Measurements from ENCODE around the gene MBOAT2.

Gene MBOAT2

DNA sequence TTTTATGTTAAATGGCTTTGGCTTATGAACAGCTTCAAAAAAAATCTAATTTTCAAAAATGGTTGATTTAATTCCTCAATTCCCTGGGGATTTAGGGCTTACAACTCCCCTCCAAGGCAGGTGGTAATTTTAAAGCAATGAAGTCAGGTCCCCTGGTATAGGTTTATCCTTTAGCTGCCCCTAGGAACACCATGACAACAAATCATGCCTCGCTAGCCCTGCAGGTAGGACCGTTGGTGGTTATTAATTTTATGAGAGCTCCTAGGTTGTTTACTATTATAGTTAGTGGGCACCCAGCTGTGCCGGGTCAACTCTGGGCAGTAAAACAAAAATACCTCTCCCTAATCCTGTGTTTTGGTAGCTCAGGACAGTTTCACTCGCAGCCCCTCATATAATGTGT, 26.2 kb upstream of the MBOAT2 start:
- Mint-ChIP-seq H3K4me1 (ENCODE audit: low read depth) (no peaks in the 10 kb centered on the region), H3K36me3 (ENCODE audit: low read depth) (no peaks in the 10 kb centered on the region), H3K27me3 (peaks cover 4% of the 10 kb centered on the region), H3K9me3 (no peaks in the 10 kb centered on the region), H3K4me3 (no peak overlapping the region), H3K27ac (no peak overlapping the region)
- intact Hi-C loops (cut with micrococcal nuclease): no loop called here

DNA sequence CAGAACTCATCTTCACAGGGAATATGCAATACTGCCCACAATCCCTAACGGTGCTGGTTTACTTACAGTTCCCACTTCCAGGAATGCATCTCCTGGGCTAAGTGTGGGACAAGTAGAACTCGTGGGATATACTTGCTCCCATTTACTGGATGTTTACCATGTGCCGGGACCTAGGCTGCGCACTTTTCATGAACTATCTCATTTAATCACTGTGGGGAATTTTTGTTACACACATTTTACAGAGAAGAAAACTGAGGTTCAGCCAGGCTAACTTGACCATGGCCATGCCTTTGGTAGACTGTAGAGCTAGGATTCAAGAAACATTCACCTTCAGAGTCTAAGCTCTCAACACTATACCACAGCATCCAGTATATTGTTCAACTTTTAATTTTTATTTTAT, 24.4 kb upstream of the MBOAT2 start:
- Mint-ChIP-seq H3K36me3 (ENCODE audit: low read depth) (no peaks in the 10 kb centered on the region), H3K9me3 (no peaks in the 10 kb centered on the region), H3K4me1 (ENCODE audit: low read depth) (no peaks in the 10 kb centered on the region), H3K27ac (no peak overlapping the region), H3K27me3 (peaks cover 4% of the 10 kb centered on the region), H3K4me3 (no peak overlapping the region)
- intact Hi-C loops (cut with micrococcal nuclease): no loop called here

- H3K27ac Mint-ChIP-seq: no peak overlapping the region
- H3K9me3 Mint-ChIP-seq: no peaks in the 10 kb centered on the region
- H3K4me3 Mint-ChIP-seq: no peak overlapping the region
- intact Hi-C loops (cut with micrococcal nuclease): no loop called here
- peaks cover 2% of the 10 kb centered on the region for H3K27me3 Mint-ChIP-seq
- H3K4me1 Mint-ChIP-seq (ENCODE audit: low read depth): no peaks in the 10 kb centered on the region
- H3K36me3 Mint-ChIP-seq (ENCODE audit: low read depth): no peaks in the 10 kb centered on the region
Observed at GRCh38 chr2:9025746-9026145, 22.3 kb upstream of the MBOAT2 start.

DNA sequence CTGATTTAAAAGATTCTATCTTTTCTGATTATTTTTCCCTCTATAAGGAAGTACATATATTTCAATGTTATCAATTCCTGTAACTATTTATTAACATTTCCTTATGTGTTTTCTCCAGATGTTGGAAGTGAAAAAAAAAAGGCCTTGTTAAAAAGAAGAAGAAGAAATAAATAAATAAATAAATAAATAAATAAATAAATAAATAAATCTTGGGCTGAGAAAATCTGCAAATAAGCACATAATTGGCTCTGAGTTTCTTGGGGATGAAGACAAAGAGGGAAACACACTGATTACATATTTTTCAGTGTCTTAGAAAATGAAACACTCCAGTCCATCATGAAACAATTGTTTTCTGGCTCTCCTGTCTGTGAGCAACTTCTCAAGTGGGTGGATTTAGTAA, 21.1 kb upstream of the MBOAT2 start:
- Mint-ChIP-seq H3K27me3 (peaks cover 2% of the 10 kb centered on the region), H3K36me3 (ENCODE audit: low read depth) (no peaks in the 10 kb centered on the region)

DNA sequence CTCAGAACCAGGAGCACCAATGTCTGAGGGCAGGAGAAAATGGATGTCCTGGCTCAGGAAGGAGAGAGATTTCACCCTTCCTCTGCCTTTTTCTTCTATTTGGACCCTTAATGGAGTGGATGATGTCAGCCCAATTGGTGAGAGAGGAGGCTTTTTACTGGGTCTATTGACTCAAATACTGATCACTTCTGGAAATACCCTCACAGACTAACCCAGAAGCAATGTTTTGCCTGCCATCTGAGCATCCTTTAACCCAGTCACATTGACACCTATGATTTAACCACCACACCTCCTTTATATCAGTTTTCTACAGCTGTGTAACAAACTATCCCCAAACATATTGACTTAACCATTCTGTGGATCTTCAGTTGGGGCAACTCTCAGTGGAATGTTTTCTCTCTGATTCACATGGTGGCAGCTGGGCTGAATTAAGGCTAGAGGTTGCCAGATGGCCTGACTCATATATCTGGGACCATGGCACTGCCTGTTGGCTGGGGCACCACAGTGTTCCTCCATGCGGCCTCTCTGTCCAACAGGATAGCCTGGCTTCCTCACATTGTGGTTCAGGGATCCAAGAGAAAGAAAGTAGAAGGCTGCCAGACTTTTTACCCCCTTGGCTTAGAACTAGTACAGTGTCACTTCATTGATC, 18.2 kb upstream of the MBOAT2 start:
- no peaks in the 10 kb centered on the region for H3K36me3 Mint-ChIP-seq (ENCODE audit: low read depth)
- H3K4me1 Mint-ChIP-seq (ENCODE audit: low read depth): no peaks in the 10 kb centered on the region
- intact Hi-C loops (cut with micrococcal nuclease): no loop called here
- H3K9me3 Mint-ChIP-seq: no peaks in the 10 kb centered on the region
- no peak overlapping the region for H3K4me3 Mint-ChIP-seq
- H3K27ac Mint-ChIP-seq: no peak overlapping the region
- no peaks in the 10 kb centered on the region for H3K27me3 Mint-ChIP-seq

More for the DNA sequence above, 21.1 kb upstream of the MBOAT2 start:
- Mint-ChIP-seq H3K4me3 (no peak overlapping the region), H3K9me3 (no peaks in the 10 kb centered on the region), H3K27ac (no peak overlapping the region), H3K4me1 (ENCODE audit: low read depth) (no peaks in the 10 kb centered on the region)
- intact Hi-C loops (cut with micrococcal nuclease): no loop called here

GRCh38 chr2:9020267-9020666, 16.8 kb upstream of the MBOAT2 start:
- Mint-ChIP-seq H3K36me3 (ENCODE audit: low read depth) (no peaks in the 10 kb centered on the region), H3K9me3 (no peaks in the 10 kb centered on the region), H3K4me3 (no peak overlapping the region), H3K27ac (no peak overlapping the region), H3K27me3 (no peaks in the 10 kb centered on the region), H3K4me1 (ENCODE audit: low read depth) (no peaks in the 10 kb centered on the region)
- intact Hi-C loops (cut with micrococcal nuclease): no loop called here

- Mint-ChIP-seq H3K4me3 (no peak overlapping the region), H3K4me1 (ENCODE audit: low read depth) (no peaks in the 10 kb centered on the region), H3K27ac (no peak overlapping the region), H3K27me3 (peaks cover 3% of the 10 kb centered on the region), H3K9me3 (no peaks in the 10 kb centered on the region), H3K36me3 (ENCODE audit: low read depth) (no peaks in the 10 kb centered on the region)
- intact Hi-C loops (cut with micrococcal nuclease): no loop called here
Observed at GRCh38 chr2:9018534-9018933, 15.1 kb upstream of the MBOAT2 start.

DNA sequence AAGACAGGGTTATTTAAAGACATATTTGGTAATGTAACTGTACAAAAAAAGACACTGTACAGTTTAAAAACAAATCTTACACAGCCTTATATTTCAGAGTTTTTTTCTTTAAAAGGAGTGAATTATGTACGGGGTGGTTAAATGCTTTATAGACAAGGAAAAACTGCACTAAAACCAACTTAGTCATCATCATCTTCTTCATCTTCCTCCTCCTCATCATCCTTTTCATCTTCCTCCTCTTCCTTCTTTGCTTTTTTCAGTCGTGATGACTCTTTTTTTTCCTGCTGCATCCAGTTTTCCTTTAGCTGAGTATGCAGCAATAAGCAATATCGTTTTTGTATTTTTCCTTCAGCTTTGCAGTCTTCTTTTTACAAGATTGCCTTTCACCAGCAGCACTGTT, 14.6 kb upstream of the MBOAT2 start:
- Mint-ChIP-seq H3K27me3 (peaks cover 6% of the 10 kb centered on the region), H3K27ac (no peak overlapping the region), H3K4me3 (no peak overlapping the region), H3K36me3 (ENCODE audit: low read depth) (no peaks in the 10 kb centered on the region), H3K9me3 (no peaks in the 10 kb centered on the region), H3K4me1 (ENCODE audit: low read depth) (no peaks in the 10 kb centered on the region)
- intact Hi-C loops (cut with micrococcal nuclease): no loop called here

GRCh38 chr2:9017411-9017810, 13.9 kb upstream of the MBOAT2 start:
- no peaks in the 10 kb centered on the region for H3K36me3 Mint-ChIP-seq (ENCODE audit: low read depth)
- no peak overlapping the region for H3K4me3 Mint-ChIP-seq
- no peak overlapping the region for H3K27ac Mint-ChIP-seq
- H3K27me3 Mint-ChIP-seq: peaks cover 9% of the 10 kb centered on the region
- H3K9me3 Mint-ChIP-seq: no peaks in the 10 kb centered on the region
- intact Hi-C loops (cut with micrococcal nuclease): no loop called here
- H3K4me1 Mint-ChIP-seq (ENCODE audit: low read depth): no peaks in the 10 kb centered on the region

- Mint-ChIP-seq H3K9me3 (no peaks in the 10 kb centered on the region), H3K27me3 (peaks cover 9% of the 10 kb centered on the region), H3K36me3 (ENCODE audit: low read depth) (no peaks in the 10 kb centered on the region), H3K4me1 (ENCODE audit: low read depth) (no peaks in the 10 kb centered on the region), H3K4me3 (no peak overlapping the region), H3K27ac (no peak overlapping the region)
- intact Hi-C loops (cut with micrococcal nuclease): no loop called here
Observed at GRCh38 chr2:9015998-9016397, 12.5 kb upstream of the MBOAT2 start.

- Mint-ChIP-seq H3K27me3 (peaks cover 9% of the 10 kb centered on the region), H3K4me3 (no peak overlapping the region), H3K36me3 (ENCODE audit: low read depth) (no peaks in the 10 kb centered on the region), H3K9me3 (no peaks in the 10 kb centered on the region), H3K27ac (no peak overlapping the region), H3K4me1 (ENCODE audit: low read depth) (no peaks in the 10 kb centered on the region)
- intact Hi-C loops (cut with micrococcal nuclease): no loop called here
Observed at GRCh38 chr2:9013403-9013802, 9.9 kb upstream of the MBOAT2 start.

GRCh38 chr2:9010866-9011265, 7.4 kb upstream of the MBOAT2 start:
- H3K36me3 Mint-ChIP-seq (ENCODE audit: low read depth): no peaks in the 10 kb centered on the region
- no peaks in the 10 kb centered on the region for H3K4me1 Mint-ChIP-seq (ENCODE audit: low read depth)
- no peak overlapping the region for H3K4me3 Mint-ChIP-seq
- H3K27ac Mint-ChIP-seq: no peak overlapping the region
- intact Hi-C loops (cut with micrococcal nuclease): no loop called here
- no peaks in the 10 kb centered on the region for H3K9me3 Mint-ChIP-seq
- peaks cover 9% of the 10 kb centered on the region for H3K27me3 Mint-ChIP-seq

- intact Hi-C loops (cut with micrococcal nuclease): no loop called here
- peaks cover 8% of the 10 kb centered on the region for H3K4me1 Mint-ChIP-seq (ENCODE audit: low read depth)
- no peak overlapping the region for H3K4me3 Mint-ChIP-seq
- no peaks in the 10 kb centered on the region for H3K9me3 Mint-ChIP-seq
- peaks cover 9% of the 10 kb centered on the region for H3K27me3 Mint-ChIP-seq
- no peaks in the 10 kb centered on the region for H3K36me3 Mint-ChIP-seq (ENCODE audit: low read depth)
- H3K27ac Mint-ChIP-seq: no peak overlapping the region
Observed at GRCh38 chr2:9008951-9009664, 5.6 kb upstream of the MBOAT2 start.

DNA sequence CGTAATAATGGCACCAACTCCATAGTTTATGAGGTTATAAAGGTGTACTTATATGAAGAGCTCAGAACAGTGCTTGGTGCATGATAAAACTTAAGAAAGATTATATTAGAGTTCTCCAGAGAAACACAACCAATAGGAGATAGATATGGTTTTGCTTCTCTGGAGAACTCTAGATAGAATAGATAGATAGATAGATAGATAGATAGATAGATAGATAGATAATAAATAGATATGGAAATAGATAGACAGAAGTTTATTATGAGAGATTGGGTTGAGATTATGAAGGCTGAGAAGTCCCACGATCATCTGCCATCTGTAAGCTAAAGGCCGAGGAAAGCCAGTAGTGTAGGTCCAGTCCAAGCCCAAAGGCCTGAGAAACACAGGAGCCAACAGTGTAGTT, 2.9 kb upstream of the MBOAT2 start:
- no peaks in the 10 kb centered on the region for H3K36me3 Mint-ChIP-seq (ENCODE audit: low read depth)
- peaks cover 3% of the 10 kb centered on the region for H3K27me3 Mint-ChIP-seq
- H3K27ac Mint-ChIP-seq: no peak overlapping the region
- intact Hi-C loops (cut with micrococcal nuclease): no loop called here
- no peak overlapping the region for H3K4me3 Mint-ChIP-seq
- H3K9me3 Mint-ChIP-seq: no peaks in the 10 kb centered on the region
- H3K4me1 Mint-ChIP-seq (ENCODE audit: low read depth): peaks cover 19% of the 10 kb centered on the region

Data from dendritic cell treated with granulocyte-macrophage colony-stimulating factor and Interleukin-4, amounts not matched to agents 40 ng/mL and 50 ng/mL, for 4 days (primary cell).